Measurements from ENCODE around the gene FOSL2.

DNA sequence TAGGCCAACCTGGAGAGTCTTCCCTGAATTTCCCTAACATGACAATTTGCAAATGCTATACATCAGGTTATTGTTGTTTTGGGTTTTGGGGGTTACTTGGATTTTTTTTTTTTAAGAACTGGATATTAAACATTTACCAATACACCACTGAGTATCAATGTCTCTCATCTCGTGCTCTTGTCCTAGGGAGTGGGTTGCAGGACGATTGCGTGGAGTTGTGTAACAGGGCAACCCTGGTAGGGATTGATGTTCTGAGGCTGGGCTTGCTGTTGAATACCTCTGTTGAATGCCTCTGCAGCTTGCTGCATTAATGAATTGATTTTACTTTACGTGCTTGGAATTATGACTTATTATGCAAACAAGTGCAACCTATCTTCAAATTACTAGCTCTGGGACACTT is 18.8 kb upstream of the FOSL2 start:
- no peak for TF ChIP-seq EZH2 (IDR thresholded peaks at IDR 0.05; ENCODE audit: borderline replicate concordance, low read length)
- TF ChIP-seq, protein P1, sequence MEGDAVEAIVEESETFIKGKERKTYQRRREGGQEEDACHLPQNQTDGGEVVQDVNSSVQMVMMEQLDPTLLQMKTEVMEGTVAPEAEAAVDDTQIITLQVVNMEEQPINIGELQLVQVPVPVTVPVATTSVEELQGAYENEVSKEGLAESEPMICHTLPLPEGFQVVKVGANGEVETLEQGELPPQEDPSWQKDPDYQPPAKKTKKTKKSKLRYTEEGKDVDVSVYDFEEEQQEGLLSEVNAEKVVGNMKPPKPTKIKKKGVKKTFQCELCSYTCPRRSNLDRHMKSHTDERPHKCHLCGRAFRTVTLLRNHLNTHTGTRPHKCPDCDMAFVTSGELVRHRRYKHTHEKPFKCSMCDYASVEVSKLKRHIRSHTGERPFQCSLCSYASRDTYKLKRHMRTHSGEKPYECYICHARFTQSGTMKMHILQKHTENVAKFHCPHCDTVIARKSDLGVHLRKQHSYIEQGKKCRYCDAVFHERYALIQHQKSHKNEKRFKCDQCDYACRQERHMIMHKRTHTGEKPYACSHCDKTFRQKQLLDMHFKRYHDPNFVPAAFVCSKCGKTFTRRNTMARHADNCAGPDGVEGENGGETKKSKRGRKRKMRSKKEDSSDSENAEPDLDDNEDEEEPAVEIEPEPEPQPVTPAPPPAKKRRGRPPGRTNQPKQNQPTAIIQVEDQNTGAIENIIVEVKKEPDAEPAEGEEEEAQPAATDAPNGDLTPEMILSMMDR (conservative IDR thresholded peaks at IDR 0.05 in 1 of 2, IDR thresholded peaks at IDR 0.05 in 1 of 2; ENCODE audit: extremely low read depth in 1 of 2, insufficient read depth in 1 of 2, low read depth in 1 of 2, low read length in 2 of 2) = no peak

All from mammary epithelial cell (primary cell).